PC-3 (cell line): ENCODE measurements around the gene OR6N1.

Source experiments
- EZH2 ChIP-seq: fragments of 300-600 bp; sonication (generic); IDR thresholded peaks from one replicate; pipeline ENCODE4 v1.6.1; 2017; ENCODE audit warnings: antibody characterized with exemption, mild to moderate bottlenecking, low read length; ENCODE audit not compliant: unreplicated experiment
- EZH2phosphoT487 ChIP-seq: fragments of 300-600 bp; sonication (generic); IDR thresholded peaks from 2 replicates; pipeline ENCODE4 v1.6.1; 2018; ENCODE audit warnings: mild to moderate bottlenecking, antibody characterized with exemption, low read length, borderline replicate concordance
- TF ChIP-seq, protein P1 (sequence below): fragments of 300-600 bp; sonication (generic); conservative IDR thresholded peaks from 2 replicates; pipeline ENCODE4 v1.5.1; 2017; ENCODE audit warnings: antibody characterized with exemption, low read depth, mild to moderate bottlenecking, low read length

DNA sequence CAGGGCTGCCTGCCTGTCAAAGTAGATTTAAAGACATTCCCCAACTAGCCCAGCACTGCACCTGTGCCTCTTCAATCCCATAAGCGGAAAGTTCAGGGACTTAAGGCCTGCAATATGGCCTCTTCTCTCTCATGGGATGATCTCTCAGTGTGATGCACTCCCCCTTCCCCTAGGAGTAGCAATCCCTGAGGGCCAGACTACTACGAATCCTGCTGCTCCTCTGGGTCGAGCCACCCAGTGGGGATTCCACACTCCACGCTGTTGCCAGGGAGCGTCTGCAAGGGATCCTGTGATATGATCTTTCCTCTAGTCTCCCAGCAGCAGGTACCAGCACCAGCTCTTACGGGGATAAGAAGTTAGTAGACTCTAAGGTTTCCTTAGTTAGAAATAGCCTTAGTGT lies 22.3 kb upstream of the OR6N1 start:
- TF ChIP-seq, protein P1, sequence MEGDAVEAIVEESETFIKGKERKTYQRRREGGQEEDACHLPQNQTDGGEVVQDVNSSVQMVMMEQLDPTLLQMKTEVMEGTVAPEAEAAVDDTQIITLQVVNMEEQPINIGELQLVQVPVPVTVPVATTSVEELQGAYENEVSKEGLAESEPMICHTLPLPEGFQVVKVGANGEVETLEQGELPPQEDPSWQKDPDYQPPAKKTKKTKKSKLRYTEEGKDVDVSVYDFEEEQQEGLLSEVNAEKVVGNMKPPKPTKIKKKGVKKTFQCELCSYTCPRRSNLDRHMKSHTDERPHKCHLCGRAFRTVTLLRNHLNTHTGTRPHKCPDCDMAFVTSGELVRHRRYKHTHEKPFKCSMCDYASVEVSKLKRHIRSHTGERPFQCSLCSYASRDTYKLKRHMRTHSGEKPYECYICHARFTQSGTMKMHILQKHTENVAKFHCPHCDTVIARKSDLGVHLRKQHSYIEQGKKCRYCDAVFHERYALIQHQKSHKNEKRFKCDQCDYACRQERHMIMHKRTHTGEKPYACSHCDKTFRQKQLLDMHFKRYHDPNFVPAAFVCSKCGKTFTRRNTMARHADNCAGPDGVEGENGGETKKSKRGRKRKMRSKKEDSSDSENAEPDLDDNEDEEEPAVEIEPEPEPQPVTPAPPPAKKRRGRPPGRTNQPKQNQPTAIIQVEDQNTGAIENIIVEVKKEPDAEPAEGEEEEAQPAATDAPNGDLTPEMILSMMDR: no peak
- TF ChIP-seq EZH2 (no peak), EZH2phosphoT487 (no peak)
